NOMO-1 treated with DMSO at 0.1 percent for 48 hours (cell line): ENCODE data around the gene ERN1.

ENCODE experiments used
- DNase-seq: peaks from one replicate; lab custom pipeline; 2025; ENCODE audit not compliant: unreplicated experiment; lab: John Stamatoyannopoulos, UW

Gene ERN1

DNA sequence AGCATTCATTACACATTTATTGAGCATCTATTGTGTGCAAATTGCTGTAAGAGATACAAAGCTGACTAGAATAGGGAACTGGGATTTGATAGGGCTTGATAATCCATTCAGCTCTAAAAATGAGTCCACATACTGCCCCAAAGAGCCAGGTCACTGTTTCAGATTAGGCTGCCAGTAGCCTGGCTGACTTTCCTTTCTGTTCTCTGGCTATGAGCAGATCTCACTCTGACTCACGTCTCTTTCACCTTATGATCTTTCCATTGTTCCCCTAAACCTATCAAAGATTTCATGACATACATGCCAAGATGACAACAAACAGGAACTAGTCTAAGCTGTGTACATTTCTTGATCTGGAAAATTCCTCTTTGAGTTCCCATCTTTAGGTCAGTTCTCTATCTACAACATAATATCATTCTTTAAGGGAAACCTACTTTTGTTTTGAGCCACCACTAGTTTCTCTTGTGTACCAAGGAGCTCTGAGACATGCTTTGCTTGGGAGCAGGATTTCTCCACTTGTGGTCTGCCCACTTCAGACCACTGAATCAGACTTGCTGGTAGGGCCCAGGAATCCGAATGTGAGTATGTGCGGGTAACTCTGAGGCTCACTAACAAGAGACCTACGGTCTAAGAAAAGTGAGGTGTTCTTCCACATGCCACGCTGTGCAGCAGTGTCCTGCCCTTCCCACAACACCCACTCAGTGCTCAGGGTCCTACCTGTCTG lies 68.6 kb downstream of the ERN1 start:
- no peak for DNase-seq

DNA sequence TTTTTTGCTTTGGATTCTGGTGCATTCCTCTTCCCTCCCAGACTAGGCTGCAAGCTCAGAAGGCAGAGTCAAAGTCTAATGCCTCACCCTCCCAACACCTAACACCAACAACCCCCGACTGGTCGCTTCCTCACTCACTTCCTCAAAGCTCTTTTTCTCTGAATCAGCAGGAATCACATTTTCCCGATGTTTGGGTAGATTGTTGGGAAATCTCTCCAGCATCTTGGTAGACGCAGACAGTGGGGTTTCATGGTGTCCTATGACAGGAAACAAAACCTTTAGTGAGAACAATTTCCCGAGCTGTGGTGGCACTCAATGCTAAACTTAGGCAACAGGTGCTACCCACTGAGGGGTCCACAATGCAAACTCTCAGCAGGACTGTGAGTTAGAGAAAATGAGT lies 69.6 kb downstream of the ERN1 start:
- no peak for DNase-seq

DNA sequence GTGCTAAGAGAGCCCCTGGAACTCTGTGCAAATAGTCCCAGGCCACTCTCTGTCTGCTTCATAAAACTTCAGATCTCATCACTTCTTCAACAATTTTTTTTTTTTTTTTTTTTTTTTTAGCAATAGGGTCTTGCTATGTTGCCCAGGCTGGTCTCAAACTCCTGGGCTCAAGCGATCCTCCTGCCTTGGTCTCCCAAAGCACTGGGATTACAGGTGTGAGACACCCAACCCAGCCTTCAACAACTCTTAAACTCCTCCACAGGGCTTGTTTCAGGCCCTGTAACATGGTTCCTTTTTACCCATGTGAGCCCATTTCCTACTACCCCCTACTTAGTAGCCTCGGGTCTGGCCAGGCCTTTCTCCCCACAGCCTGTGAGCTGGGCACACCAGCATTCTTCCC lies 70.2 kb downstream of the ERN1 start:
- DNase-seq, result no peak

DNA sequence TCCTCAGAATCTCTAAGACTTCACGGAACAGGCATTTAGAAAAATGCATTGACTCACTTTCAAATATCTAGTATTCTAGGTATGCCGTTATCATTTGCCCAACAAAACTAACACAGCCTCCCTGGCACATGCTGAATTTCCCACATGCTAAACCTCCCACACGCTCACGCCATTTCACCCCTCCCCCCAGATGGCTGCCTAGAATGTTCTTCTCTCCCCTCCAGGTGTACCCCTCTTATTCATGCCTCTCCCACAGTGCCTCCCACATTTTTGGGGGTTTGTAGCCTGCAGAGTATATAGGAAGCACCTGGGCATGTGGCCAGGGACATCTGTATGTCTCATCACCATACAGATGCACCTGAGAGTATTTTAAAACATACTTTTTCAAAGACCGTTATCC lies 71.3 kb downstream of the ERN1 start:
- DNase-seq, result no peak

DNA sequence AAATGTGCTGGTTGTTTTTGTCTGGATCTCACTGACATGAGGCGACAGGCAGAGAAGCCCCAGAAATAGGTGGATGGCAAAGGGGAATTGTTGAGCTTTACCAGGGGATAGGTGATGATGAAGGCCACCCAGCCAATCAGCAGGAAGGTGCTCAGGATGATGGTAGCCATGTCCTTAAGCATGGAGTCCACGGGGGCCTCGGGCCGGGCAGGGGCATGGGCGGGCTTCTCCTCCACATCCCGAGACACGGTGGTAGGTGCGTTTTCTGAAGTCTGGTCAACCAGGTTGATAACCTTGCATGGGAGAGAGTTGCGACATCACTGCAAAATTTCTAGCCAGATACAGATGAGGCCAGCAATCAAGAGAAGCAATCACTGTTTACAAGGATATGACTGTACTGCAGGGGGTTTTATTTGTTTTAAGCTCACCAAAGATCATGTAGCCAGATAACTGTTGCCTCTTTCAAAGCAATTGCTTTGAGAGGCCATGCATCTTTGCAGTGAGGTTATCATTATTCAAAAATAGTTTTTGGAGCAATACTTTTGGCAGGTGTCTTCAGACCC lies 72.2 kb downstream of the ERN1 start:
- no peak for DNase-seq

DNA sequence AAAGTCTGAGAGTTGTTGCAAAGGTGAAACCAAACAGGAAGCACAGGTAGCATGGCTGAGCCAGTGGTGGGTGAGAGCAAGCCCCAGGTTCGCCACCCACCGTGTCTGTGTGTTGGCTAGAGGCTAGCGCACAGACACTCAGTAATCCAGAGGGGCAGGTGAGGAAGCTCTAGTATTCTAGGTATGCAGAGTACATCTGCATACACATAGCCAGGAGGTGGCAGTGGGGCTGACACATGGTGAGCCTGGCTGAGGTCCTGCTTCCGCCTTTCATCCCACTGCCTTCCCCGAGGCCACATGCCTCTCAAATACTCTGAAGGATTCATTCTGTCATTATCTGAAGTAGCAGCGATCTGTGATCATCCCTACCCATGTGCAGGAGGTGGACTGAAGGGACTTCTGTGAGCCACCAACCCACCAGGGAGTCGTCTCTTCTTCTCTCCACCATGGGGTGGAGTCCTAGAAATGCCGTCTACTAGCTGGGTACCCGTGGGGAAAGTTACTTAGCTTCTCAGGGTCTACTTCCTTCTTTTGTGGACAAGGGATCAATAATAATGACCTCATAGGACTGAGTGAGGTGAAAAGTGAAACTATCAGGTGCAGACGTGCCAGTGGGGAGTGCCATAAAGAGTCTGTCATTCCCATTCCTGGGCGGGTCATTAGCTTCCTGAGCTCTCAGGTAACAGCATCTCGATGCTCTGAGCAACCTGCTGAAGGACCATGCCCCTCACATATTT lies 73.5 kb downstream of the ERN1 start:
- DNase-seq, result peak; percentile 58

DNA sequence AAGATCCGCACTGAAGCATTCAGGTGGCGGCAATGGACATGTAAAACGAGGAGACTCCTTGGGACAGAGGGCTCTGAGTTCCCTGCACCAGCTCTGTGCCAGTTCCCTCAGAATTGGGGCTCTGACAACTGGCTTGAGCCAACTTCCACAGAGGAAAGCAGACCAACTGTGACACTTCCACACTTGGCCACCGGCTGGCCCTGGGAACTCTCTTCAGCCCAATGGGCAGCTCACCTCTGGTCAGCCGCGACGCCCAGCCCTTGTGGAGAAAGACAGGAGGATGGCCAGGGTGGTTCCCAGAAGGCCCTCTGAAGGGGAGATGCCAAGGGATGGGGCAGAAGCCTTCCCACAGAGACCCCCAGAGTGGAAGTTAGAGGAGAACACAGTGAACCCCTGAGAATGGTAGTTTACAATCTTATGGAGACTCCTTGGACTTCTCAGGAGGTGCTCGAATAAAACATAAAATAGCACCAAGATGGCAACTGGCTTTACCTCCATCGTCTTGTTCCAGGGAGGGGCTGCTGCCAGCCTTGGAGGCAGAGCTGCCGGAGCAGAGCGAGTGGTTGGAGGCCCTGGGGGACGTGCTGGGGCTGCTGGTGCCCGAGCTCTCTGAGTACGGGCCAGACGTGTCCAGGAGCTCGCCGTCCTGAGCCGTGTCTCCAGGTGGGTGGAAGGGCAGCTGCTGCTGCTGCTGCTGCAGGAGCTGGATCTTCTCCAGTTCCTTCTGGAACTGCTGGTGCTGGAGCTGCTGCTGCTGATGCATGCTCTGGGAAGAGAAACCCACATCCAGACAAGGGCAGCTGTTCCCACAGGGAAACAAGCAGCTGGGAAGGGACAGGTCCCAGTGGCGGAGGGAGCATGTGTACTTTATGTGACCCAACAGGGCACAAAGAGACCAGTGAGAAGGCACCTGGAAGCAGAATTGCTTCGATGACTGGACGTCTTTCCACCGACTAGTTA lies 74.5 kb downstream of the ERN1 start:
- DNase-seq, result no peak

DNA sequence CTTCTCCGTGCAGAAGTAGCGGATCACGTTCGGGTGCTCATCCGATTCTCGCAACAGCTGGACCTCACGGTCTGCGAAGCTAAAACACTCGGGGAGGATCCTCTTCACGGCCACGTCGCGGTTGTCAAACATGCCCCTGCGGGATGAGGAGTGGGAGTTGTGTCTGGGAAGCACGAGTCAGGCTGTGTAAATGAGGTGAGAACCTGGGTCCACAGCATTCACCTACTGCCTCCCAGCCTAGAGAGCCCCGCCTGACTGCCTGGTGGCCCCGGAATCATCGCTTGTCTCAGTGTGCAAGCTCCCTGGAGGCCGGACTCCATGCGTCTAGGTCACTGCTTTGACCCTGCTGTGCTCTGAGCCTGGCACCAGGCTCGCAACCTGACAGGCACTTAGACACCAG lies 75.6 kb downstream of the ERN1 start:
- DNase-seq, result no peak

DNA sequence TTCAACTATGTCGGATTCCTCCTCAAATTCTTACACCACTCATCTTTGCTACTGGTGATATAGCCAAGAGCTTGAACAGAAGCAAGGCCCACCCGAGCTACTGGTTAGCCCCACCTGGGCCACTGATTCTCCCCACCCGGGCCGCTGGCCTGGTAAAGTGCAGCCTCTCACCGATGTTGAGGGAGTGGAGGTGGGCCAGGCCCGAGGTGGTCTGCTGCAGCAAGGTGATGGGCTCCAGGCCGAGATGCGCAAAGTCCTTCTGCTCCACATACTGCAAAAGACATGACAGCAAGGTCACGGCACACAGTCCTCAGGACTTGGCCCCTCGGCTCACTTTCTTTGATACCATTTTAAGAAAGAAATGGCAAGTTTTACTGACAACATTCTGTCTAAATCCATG lies 76.8 kb downstream of the ERN1 start:
- DNase-seq, result no peak

DNA sequence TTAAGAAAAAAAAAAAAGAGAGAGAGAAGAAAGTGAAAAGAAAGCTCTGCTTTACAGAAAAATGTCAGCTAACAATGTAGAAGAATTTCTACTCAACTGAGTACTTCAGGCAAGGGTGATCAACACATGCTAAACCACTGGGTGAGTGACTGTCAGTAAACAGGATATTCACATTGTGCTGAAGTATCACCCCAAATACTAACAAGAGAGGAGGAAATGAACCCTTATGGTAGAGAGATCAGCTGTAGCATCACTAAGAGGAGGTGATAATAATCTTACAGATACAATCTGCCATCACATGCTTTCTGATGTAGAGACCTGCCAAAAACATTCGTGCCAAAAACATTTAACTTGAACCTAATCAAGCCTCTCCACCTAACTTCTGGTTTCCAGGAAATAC lies 78.8 kb downstream of the ERN1 start:
- DNase-seq, result no peak

DNA sequence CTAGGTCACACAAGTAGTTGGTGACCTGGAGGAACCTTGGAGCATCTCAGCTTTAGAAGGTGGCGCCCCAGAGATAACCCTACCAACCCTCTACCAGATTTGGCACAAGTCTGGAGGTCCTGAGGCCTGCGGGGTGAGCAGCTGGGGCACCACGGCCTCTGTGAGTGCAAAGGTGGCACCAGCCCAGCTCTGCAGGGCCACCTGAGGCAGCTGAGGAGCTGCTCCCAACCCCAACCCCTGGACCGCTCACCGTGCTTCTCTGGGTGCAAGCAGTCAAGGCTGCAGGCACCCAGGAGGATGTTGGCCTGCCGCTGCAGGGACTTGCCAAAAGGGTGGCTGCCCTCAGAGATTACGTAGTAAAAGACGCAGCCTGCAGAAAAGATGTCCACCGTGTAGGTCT lies 81.1 kb downstream of the ERN1 start:
- DNase-seq, result no peak

DNA sequence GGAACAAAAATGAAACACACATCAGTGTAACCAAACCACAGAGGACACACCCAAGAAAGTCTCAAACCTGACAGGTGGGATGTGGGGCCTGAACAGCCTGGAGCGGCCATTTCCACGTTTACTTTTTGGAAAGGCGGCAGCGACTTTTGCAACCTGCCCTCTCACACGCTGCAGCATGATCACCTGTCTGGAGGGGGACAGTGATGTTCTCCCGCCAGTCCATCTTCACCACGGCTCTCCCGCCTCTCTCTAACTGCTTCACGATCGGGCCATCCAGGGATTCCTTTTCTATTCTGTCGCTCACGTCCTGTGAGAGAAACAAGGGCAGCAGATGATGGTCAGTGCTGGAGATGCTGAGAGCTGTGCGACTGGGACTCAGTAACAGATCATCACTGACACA lies 84.8 kb downstream of the ERN1 start:
- no peak for DNase-seq

DNA sequence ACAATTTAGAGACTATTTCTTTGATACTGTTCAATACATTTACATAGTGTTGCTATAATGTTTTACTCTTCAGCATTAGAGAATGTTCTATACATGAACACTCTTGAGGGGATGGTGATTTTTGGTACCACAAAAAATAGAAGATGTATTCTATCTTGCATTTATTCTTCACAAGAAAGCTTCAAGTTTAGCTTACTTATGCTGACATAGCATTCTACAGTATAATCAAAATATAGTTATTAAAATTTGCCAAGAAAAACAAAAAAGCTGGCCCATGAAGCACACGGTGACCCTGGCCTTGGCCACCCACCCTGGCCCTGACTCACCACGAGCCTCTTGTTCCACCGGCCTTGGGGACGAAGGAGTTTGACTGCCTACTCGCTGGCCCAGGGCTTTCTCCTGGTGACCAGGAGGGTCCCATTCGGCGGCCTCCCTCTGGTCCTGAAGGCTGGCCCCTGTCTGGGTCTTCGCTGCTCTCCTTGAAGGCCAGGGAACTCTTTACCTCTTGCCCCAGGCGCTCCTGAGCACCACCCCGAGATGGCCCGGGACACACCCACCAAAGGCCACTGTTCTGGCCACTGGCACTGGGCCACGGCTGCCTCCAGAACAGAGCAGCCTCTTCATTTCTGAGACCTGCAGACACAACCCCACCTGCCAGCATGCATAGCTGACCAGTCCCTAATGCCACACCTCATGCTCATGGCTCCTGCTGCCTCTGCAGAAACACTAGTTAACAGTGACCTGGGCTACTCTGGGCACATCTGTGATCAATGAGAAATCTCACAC lies 87.1 kb downstream of the ERN1 start:
- no peak for DNase-seq

DNA sequence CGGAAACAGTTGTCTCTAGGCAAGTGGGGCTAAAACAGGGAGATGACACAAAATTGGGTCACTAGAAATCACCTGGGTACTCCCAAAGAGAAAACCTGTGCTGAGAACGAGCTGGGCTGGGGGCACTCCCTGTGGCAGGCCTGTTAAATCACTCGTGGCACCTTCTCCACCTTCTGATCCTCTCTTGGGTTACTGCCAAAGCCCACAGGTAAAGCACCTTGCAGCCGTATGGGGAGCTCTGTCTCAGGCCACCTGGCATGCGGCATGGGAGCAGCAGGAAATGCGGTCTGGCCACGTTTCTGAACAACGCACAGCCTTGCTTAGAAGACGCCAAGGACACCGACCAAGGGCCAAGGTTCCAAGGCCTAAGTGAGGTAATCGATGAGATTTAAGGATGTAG lies 88.0 kb downstream of the ERN1 start:
- no peak for DNase-seq

DNA sequence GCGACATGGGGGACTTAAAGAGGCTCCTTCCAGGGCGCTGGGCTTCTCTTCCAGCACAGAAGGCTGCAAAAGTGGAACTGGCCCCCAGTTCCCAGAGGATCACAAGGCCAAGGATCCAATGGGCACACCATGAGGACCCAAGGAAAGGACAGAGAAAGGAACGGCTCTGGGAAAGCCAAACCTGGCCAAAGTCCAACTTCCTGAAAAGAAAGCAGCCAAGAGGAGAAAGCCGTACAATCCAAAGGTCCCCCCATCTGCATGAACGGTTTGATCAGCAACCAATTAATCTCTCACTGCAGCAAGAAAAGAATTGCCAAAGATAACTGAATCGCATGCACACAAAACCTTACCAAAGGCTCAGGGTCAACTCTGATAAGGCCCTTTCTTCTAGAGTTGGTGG lies 89.7 kb downstream of the ERN1 start:
- DNase-seq, result no peak

DNA sequence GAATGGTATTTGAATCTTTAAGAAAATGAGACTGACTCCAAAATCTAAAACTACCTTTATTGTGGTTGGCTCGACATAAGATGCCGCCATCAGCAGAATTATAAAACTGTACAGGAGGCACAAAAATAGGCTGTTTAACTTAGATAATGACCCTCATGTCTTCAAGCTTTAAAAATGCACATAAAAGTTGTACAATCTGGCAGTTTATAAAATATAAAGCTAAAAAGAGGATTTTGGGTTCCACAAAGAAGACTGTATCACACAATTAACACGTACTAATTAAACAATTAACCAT lies 90.9 kb downstream of the ERN1 start:
- DNase-seq, result no peak

DNA sequence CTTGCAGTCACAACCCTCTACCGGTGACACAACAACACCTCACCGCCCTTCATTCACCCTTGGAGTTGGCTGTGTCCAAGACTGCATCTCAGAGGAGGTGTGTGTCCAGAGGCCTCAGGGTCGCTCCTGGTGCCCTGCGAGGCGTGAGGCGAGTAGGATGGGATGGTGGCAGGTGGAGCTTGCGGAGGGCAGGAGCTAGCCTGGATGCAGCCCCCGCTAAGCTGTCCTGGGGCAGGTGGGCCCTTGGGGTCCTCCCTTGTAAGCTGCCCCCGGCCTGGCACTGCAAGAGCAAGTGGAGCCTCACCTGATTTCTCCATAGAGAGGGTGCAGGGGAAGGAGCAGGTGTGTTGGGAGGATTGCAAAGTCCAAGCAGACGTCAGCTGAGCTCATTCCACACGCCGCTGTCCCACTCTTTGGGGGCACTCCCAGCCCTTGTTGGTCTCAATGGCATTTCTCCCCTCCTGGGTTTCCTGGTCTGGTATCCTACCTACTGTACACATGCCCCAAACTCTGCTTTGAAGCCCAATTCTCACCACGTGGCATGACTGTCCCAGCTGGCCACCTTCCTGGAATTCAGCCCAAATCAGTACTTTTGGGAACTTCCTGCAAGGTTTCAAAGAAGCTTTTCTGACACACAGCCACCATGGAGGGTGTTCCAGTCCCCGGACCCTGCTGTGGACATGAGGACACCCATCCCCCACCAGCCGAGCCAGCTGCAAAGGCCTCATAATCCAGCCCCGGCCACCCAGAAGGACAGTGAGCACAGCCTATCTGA lies 91.4 kb downstream of the ERN1 start:
- no peak for DNase-seq

DNA sequence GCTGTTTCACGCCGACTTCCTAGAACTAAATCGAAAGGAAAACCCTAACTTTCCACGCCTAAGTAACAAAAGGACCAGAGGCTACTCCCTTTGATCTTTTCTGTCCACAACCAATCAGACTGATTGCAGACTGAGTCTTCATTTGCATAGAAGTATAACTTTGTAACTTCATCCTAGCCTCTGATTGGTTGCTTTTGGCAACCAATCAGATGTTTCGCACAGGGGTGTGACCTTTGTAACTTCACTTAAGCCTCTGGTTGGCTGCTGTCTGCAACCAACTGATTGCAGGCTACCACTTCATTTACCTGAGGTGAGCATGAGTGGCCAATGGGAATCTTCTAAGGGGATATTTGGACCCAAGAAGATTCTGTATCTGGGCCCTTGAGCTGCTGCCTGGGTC lies 92.1 kb downstream of the ERN1 start:
- DNase-seq, result no peak

DNA sequence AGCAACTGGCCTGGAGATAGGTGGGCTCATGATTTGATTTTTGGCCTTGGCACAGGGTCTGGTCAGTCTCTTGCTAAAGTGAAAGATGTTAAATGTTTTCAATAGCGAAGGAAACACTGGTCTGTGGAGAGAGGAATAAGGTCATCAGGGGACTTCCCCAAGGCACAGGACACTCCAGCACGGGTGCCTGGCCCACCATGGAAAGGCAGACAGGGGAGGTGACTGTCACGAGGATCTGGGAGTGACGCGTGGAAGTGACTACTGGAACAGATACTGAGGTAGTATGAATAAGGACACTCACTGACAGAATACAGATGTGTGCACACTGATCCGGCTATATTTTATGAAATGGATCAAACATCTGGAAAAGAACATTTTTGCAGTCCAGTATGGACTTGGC lies 92.8 kb downstream of the ERN1 start:
- DNase-seq, result no peak
